HK-2 (cell line): ENCODE data around the gene TARS3.

Source experiments
- DNase-seq: peaks from one replicate; pipeline ENCODE4 v3.0.0-alpha.2; 2018; ENCODE audit not compliant: unreplicated experiment

TARS3 gene

DNA sequence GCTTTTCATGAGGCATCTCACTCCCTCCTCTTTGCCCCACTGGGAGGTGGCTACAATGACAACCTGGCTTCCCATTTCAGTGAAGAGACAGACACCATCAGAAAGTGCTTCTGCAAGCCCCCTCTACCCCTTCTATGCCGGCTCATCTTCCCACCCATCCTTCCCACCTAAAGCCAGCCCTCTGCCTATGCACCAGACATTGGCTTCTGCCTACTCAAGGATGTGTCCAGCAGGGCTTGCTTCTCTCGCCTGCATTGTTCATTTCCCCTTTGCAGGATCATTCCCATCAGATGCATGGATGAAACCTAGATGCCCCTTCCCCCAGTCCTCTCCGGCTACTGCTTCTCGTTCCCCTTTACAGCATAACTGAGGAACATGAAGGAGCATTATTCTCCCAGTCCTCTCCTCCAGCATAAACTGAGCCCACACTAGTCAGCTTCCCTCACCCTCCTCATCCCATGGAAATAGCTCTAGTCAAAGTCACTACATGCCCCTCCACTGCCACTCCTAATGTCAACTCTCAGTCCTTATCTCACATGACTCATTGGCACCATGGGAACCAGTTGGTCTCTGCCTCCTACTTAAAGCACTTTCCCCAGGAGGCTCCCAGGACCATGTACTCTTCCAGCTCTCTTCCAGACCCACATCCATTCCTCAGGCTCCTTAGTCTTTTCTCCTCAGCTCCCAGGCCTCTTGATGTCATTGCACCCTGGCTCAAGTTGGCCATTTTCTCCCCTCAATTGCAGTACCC, 120.0 kb downstream of the TARS3 start:
- no peak for DNase-seq
